ENCODE data around the gene SPNS1.

SPNS1 gene

DNA sequence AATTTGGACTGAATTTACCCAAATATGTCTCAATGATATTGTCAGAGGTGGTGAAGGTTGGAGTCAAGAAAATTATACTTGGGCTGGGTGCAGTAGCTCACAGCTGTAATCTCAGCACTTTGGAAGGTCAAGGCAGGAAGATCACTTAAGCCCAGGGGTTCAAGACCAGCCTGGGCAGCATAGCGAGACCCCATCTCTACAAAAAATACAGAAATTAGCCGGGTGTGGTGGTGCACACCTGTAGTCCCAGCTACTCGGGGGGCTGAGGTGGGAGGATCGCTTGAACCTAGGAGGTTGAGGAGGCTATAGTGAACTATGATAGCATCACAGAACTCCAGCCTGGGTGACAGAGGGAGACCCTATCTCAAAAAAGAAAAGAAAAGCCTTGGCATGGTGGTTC lies 51.2 kb downstream of the SPNS1 start:
- no peak for DNase-seq (ENCODE audit: low spot score)
- TF ChIP-seq, protein P1, sequence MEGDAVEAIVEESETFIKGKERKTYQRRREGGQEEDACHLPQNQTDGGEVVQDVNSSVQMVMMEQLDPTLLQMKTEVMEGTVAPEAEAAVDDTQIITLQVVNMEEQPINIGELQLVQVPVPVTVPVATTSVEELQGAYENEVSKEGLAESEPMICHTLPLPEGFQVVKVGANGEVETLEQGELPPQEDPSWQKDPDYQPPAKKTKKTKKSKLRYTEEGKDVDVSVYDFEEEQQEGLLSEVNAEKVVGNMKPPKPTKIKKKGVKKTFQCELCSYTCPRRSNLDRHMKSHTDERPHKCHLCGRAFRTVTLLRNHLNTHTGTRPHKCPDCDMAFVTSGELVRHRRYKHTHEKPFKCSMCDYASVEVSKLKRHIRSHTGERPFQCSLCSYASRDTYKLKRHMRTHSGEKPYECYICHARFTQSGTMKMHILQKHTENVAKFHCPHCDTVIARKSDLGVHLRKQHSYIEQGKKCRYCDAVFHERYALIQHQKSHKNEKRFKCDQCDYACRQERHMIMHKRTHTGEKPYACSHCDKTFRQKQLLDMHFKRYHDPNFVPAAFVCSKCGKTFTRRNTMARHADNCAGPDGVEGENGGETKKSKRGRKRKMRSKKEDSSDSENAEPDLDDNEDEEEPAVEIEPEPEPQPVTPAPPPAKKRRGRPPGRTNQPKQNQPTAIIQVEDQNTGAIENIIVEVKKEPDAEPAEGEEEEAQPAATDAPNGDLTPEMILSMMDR (IDR thresholded peaks at IDR 0.05), result no peak
- Histone ChIP-seq H3K27ac (no peak overlapping the region), H3K4me3 (no peak overlapping the region)

DNA sequence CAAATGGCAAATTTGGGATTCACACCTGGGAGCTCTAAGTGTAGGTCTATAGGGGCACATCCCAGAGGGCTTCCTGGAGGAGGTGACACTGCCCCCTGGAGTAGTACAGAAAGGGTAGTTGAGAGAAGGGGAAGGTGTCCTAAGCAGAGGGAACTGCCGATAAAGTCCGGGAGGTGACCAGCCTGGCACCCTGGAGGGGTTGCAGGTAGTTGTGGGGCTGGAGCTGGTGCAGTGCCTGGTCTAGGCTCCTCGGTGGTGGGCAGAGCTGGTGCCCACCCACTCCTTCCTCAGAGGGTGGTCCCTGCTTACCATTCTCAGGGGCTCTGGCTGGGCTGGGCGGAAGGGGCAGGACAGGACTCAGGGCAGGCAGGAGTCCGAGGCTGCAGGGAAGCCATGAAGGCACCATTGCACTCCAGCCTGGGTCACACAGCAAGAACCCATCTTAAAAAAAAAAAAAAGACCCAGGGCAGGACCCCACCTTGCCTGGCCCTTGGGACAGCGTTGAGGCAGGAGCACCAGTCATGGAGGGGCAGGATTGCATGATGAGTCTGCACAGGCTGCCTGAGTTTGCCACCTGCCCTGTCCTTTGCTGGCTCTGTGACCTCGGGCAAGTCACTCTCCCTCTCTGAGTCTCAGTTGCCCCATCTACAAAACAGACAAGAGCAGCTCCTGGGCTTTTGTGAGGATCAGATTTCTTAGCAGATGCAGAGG lies 54.0 kb downstream of the SPNS1 start:
- TF ChIP-seq, protein P1 (IDR thresholded peaks at IDR 0.05), result no peak
- H3K4me3 ChIP-seq, result no peak overlapping the region
- no peak overlapping the region for H3K27ac ChIP-seq
- DNase-seq (ENCODE audit: low spot score), result no peak

DNA sequence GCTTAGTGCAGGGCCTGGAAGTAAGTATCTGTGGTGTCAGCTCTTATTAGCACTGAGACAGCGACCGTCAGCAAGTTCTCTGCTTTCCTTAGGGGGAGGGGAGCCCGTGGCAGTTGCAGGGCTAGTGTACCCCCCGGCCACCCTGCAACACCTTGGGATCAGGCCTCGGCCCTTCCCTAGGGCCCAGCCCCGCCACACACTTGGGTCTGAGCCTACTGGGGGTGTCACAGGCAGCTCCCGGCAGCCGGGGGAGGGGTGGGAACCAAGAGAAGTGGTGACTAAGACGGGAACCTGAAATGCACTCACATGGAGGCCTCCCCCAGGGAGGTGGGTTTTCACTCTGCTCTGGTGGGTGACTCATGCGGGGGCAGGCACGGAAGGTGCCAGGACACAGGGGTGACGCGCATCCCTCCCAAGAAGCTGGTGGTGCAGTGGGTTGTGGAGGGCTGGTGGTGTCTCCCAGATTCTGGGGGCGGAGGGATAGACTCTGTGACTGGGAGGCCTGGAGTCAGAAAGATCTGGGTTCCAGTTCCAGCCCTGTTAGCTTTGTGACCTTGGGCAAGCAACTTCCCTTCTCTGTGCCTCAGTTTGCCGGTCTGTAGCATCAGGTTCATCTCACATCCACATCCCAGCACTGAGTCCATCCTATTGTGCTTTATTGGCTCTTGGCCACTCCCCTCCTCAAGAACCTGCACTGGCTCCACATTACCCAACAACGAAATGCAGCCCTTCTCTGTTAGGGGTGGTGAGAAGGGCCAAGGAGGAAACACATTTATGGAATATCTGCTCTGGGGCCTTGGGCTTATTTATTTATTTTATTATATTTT lies 54.8 kb downstream of the SPNS1 start:
- Histone ChIP-seq H3K4me3 (no peak overlapping the region), H3K27ac (no peak overlapping the region)
- DNase-seq (ENCODE audit: low spot score), result no peak
- TF ChIP-seq, protein P1 (IDR thresholded peaks at IDR 0.05), result no peak

DNA sequence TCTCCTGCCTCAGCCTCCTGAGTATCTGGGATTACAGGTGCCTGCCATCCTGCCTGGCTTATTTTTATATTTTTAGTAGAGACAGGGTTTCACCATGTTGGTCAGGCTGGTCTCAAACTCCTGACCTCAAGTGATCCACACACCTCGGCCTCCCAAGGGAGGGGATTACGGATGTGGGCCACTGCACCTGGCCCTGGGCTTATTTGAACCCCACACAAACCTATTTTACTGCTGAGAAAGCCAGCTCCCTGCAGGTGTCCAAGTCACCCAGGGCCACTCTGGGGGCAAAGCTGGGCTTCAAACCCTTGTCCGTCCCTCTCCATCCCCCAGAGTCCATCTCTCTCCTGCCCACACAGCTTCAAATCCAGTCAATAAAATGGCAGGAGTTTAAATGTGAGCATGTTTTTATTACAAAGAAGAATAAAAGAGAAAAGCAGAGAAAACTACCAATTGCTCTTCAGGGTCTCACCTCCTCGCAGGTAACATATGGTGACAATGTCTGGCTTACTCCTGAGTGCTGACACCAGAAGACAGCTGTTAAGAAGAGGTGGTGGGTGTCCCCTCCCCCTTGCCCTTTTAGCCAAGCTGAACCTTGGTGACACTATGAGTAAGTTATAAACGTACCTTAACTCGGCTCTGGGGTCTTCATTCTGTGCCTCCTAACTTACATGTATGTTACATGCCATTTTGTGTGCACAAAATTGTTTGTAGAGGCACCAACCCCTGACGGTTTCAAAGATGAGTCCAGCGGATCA lies 55.7 kb downstream of the SPNS1 start:
- TF ChIP-seq, protein P1 (IDR thresholded peaks at IDR 0.05), result no peak
- Histone ChIP-seq H3K4me3 (no peak overlapping the region), H3K27ac (no peak overlapping the region)
- DNase-seq (ENCODE audit: low spot score), result no peak
